ENCODE measurements around the gene BLCAP.

The BLCAP gene

DNA sequence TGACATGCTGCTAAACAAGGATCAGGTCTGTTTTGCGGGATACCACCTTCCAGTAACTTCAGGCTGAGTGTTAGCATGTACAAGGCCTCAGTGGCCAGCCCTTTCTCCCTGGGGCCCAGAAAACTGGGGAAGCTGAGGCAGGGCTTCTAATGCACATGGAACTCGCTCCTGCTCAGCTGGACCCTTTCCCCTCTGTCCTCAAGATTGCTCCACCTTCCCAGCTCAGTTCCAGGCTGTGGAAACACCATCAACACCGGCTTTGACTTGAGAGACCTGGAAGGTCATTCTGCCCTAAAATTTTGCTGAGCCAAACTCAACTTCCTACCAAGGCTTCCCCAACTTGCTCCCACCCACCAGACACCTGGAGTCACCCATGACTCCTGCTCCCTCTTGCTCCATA, 4.2 kb upstream of the BLCAP start:
- in situ Hi-C loops (cut with MboI; ENCODE audit: low sequenced_read_pairs): loop anchor here (5.0 kb wide), 1 partner anchor 260 kb away; no protein-coding TSS in a partner anchor
- H3K4me1 ChIP-seq: peaks cover 4% of the 10 kb centered on the region; the same call in 1 of the 2 replicates
- H3K9me3 ChIP-seq: peaks cover 3% of the 10 kb centered on the region; the same call in 1 of the 2 replicates
- no peak overlapping the region for H3K4me3 ChIP-seq
- H3K36me3 ChIP-seq (replicated peaks): no peaks in the 10 kb centered on the region; the same call in 1 of the 2 replicates
- DNase-seq (ENCODE audit: low spot score in 2 of 2): no peak
- H3K27me3 ChIP-seq (ENCODE audit: low read depth): no peaks in the 10 kb centered on the region

DNA sequence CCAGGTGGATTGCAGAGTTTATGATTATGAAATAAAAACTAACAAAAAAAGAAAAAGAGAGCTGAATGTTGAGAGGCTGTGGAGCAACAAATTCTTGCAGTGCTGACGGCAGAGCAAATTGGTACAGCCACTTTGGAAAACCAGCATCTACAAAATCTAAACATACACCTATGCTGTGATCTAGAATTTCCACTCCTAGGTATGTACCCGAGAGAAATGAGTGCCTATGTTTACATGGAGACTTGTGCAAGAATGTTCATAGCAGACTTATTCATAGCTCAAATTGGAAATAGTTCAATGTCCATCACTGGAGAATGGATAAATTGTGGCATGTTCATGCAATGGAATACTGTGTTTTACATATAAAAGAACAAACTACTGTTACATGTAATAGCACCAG, 3.0 kb upstream of the BLCAP start:
- in situ Hi-C loops (cut with MboI; ENCODE audit: low sequenced_read_pairs): loop anchor here (5.0 kb wide), 1 partner anchor 258 kb away; no protein-coding TSS in a partner anchor
- no peak for DNase-seq (ENCODE audit: low spot score in 2 of 2)
- no peaks in the 10 kb centered on the region; the same call in 1 of the 2 replicates for H3K36me3 ChIP-seq (replicated peaks)
- no peak overlapping the region for H3K4me3 ChIP-seq
- H3K9me3 ChIP-seq: peaks cover 3% of the 10 kb centered on the region; the same call in 1 of the 2 replicates
- H3K27me3 ChIP-seq (ENCODE audit: low read depth): no peaks in the 10 kb centered on the region
- H3K4me1 ChIP-seq: peaks cover 11% of the 10 kb centered on the region

DNA sequence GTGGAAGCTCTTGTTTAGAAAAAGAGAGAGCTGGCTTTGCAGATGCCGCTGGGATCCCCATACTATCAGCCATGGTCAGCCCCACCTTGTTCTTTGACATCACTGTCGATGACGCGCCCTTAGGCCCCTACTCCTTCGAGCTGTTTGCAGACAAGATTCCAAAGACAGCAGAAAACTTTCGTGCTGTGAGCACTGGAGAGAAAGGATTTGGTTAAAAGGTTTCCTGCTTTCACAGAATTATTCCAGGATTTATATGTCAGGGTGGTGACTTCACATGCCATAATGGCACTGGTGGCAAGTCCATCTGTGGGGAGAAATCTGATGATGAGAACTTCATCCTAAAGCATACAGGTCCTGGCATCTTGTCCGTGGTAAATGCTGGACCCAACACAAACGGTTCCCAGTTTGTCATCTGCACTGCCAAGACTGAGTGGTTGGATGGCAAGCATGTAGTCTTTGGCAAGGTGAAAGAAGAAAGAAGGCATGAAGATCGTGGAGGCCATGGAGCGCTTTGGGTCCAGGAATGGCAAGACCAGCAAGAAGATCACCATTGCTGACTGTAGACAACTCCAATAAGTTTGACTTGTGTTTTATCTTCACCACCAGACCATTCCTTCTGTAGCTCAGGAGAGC, 2.4 kb upstream of the BLCAP start:
- Histone ChIP-seq H3K9me3 (peaks cover 3% of the 10 kb centered on the region; the same call in 1 of the 2 replicates), H3K36me3 (replicated peaks) (no peaks in the 10 kb centered on the region; the same call in 1 of the 2 replicates), H3K4me3 (no peak overlapping the region), H3K27me3 (ENCODE audit: low read depth) (no peaks in the 10 kb centered on the region), H3K4me1 (peaks cover 12% of the 10 kb centered on the region)
- in situ Hi-C loops (cut with MboI; ENCODE audit: low sequenced_read_pairs): loop anchor here (5.0 kb wide), 3 partner anchors 123 to 333 kb away; no protein-coding TSS in a partner anchor
- peak in 1 of 2 experiments; percentile 4 for DNase-seq (ENCODE audit: low spot score in 2 of 2)

DNA sequence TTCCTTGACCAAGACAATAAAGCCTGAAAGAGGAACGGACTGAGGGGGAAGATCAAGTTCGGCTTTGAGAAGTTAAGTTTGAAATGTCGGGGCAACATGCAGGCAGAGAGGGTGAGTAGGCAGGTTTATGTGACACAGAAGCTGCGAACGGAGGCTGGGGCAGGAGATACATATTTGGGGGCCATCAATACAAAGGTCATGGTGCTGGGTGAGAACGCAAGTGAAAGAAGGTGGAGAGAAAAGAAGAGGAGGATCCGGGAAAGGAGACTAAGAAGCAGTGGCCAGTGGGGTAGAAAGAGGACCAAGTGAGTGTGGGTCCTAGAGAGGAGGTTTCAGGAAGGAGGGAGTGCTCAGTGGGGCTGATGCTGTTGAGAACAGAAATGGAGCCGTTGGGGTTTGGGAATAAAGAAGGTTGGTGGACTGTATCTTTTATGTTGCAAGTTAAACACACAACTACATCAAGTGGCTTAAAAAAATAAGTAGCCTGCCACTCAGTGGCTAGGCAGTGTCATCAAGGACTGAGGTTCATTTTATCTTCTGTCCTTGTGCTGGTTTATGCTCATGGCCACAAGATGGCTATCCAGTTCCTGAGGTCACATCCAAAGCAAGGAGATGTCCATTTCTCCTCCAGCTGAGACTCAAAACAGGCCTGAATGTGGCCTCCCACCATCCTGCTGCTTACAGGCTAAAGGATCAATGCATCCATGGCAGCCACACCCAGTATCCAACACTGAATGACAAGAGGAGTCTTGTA, 1.7 kb upstream of the BLCAP start:
- in situ Hi-C loops (cut with MboI; ENCODE audit: low sequenced_read_pairs): loop anchor here (5.0 kb wide), 2 partner anchors 122 to 332 kb away; no protein-coding TSS in a partner anchor

DNA sequence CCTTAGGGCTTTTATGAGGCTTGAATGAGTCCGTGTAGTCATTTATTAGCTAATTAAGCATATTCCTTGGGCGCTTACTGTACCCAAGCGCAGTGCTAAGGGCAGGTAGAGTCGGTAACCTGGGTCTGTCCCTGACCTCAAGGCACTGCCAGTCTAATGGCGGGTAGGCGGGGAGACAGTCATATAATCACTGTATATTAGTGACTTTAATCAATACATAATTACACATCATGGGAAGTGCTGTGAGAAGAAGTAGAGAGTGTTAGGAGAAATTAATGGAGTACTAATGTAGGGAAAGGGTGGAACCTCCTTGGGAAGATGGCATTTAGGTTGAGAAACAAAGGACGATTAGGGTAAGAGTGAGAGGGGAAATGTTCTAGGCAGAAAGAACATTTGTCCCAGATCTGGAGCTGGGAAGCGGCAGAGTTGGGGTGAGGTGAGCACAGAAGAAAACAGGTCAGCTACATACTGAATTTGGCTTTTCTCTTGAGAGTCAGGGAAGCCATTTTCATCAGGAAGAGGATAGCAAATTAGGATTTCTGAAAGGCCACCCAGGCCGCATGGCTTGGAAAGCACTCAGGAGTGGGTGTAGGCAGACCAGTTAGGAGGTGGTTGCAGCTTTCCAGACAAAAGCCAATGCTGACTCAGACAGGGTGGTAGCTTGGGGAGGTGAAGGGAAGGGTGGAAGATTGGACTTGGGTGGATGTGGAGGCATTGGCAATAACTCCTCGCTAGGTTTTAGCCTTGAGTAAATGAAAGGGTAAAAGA, 954 bp upstream of the BLCAP start:
- Histone ChIP-seq H3K4me3 (peak overlapping the region; percentile 98), H3K36me3 (replicated peaks) (no peaks in the 10 kb centered on the region; the same call in 1 of the 2 replicates), H3K9me3 (peaks cover 3% of the 10 kb centered on the region; the same call in 1 of the 2 replicates), H3K4me1 (peaks cover 12% of the 10 kb centered on the region), H3K27me3 (ENCODE audit: low read depth) (no peaks in the 10 kb centered on the region)
- peak in 1 of 2 experiments; percentile 6 for DNase-seq (ENCODE audit: low spot score in 2 of 2)
- in situ Hi-C loops (cut with MboI; ENCODE audit: low sequenced_read_pairs): loop anchor here (5.0 kb wide), 2 partner anchors 121 to 331 kb away; no protein-coding TSS in a partner anchor

More for the DNA sequence above, 1.7 kb upstream of the BLCAP start:
- peak in 1 of 2 experiments; percentile 3 for DNase-seq (ENCODE audit: low spot score in 2 of 2)
- H3K4me1 ChIP-seq: peaks cover 12% of the 10 kb centered on the region
- no peaks in the 10 kb centered on the region for H3K27me3 ChIP-seq (ENCODE audit: low read depth)
- no peak overlapping the region; the same call in 1 of the 2 replicates for H3K4me3 ChIP-seq
- H3K9me3 ChIP-seq: peaks cover 3% of the 10 kb centered on the region; the same call in 1 of the 2 replicates
- no peaks in the 10 kb centered on the region; the same call in 1 of the 2 replicates for H3K36me3 ChIP-seq (replicated peaks)

DNA sequence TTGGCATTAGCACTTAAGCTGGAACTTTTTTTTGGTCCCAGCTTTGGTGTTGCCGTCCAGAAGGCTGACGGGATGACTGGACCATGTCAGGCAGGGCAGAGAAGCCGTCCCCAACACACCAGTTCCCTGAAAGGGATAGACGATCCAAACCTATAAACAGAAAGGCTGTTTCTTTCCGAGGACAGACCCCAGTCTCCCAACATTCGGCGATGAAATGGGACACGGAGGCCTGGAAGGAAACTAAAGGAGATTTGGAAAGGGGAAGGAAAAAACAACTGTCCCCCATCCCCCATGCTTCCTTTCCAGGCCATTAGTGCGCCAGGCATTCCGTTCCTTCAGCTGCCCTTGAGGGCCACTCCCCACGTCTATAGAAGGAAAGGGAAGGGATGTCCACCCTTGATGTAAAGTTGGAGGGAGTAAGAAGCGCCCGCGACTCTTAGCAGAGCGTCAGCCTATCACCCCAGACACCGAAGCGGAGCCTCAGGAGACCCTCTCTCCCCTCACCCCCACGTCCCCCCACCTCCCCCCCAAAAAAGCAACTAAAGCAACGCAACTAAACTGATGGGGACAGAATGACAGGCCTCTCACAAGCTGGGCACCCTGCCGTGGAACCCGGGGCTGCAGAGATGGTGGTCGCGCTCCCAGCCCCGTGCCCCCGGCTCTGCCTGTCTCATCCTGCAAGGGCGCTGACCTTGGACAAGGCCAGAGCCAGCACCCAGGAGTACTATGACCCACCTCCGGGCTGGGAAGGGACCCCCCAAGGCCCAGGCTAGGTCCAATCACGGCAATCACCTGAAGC, 638 bp downstream of the BLCAP start:
- H3K27me3 ChIP-seq (ENCODE audit: low read depth): no peaks in the 10 kb centered on the region
- H3K4me1 ChIP-seq: peaks cover 12% of the 10 kb centered on the region
- in situ Hi-C loops (cut with MboI; ENCODE audit: low sequenced_read_pairs): loop anchor here (5.0 kb wide), 2 partner anchors 120 to 330 kb away; no protein-coding TSS in a partner anchor
- DNase-seq (ENCODE audit: low spot score in 2 of 2): peak in 1 of 2 experiments; percentile 37
- H3K36me3 ChIP-seq (replicated peaks): no peaks in the 10 kb centered on the region; the same call in 1 of the 2 replicates
- peak overlapping the region; percentile 98 for H3K4me3 ChIP-seq
- peaks cover 3% of the 10 kb centered on the region; the same call in 1 of the 2 replicates for H3K9me3 ChIP-seq

DNA sequence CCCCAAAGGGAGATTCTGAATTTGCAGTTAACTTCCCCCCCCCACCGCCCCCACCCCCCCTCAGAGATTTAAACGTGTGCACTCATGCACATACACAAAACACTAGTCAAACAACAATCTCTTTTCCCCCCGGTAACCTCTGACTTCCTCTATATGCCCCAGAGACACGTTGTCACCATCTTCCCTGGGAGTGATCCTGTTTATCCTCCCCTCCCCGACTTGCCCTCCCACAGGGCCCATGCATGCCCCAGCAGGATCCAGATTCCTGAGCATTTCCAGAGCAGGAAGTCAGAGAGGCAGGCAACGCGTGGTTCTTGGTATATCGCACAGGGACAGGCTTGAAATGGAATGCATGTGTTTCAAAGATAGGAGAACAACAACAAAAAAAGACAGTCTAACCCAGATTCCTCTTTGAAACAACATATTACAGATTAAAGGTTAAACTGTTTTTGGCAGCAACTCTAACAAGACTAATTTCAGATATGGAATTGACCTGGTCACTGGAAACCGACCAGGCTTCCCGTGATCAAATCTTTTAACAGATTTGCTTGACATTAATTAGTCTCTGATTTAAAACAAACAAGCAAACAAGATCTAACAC, 1.3 kb downstream of the BLCAP start:
- peak; percentile 25 to 58 for DNase-seq (ENCODE audit: low spot score in 2 of 2)
- in situ Hi-C loops (cut with MboI; ENCODE audit: low sequenced_read_pairs): loop anchor here (5.0 kb wide), 2 partner anchors 119 to 329 kb away; no protein-coding TSS in a partner anchor

DNA sequence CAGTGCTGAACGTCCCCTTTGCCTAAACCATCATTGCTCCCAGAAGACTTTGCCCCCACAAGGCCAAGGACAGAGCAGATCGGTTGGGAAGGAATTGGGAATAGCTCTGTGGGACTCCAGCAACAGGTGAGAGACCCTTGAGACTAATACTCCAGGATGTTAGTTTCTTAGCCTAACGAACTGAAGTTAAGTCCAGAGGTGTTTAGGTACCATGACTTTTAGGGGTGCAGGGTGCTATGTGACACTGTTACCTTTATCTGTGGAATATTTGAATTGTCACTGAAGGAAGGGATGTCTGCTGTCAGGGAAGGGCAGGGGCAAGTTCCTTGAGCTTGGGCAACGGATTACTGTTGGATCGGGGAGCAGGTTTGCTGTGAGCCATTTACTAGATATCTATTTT, 1.9 kb downstream of the BLCAP start:
- DNase-seq (ENCODE audit: low spot score in 2 of 2): no peak

More for the DNA sequence above, 1.3 kb downstream of the BLCAP start:
- H3K4me3 ChIP-seq: peak overlapping the region; percentile 98
- H3K9me3 ChIP-seq: peaks cover 3% of the 10 kb centered on the region; the same call in 1 of the 2 replicates
- peaks cover 12% of the 10 kb centered on the region for H3K4me1 ChIP-seq
- no peaks in the 10 kb centered on the region for H3K27me3 ChIP-seq (ENCODE audit: low read depth)
- H3K36me3 ChIP-seq (replicated peaks): no peaks in the 10 kb centered on the region; the same call in 1 of the 2 replicates

DNA sequence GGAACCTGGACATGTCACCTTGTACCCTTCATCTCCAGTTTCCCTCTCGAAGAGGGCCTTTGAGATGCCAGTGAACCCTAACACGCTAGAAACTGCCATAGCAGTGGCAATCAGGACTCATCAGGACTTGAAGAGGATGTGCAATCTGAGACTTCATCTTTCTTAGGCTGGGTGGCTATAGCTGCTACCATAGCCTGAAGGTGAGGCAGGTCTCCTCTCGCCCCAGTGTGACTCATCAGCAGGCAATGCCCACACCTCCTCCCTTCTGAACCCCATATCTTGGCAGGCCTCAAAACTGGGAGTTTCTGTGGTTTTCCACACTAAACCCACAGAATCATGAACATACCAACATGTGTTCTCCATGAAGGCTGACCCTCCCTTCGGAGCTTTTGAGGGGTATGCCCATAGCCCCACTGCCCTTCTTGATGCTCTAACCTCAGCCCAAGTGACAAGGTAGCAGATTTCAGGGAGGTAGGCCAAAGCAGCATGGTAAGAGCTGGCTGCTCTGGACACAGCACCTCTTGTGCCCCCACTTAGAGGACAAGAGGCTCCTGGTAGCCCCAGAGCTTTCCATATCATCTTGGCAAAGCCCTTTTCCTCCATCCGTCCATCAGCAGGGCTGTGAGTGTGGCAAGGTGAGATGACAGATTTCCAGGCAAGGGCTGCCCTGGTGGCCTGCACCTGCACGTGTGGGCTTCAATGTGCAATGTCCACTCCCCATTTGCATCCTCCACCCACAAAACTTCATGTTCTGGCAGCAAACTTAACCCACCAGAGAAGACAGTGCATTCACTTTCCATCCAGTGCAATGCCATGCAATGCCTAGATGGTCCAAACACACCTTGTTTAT, 2.6 kb downstream of the BLCAP start:
- Histone ChIP-seq H3K27me3 (ENCODE audit: low read depth) (no peaks in the 10 kb centered on the region), H3K36me3 (replicated peaks) (peaks cover 2% of the 10 kb centered on the region; the same call in 1 of the 2 replicates), H3K4me1 (peaks cover 12% of the 10 kb centered on the region), H3K4me3 (no peak overlapping the region), H3K9me3 (peaks cover 3% of the 10 kb centered on the region; the same call in 1 of the 2 replicates)
- in situ Hi-C loops (cut with MboI; ENCODE audit: low sequenced_read_pairs): loop anchor here (5.0 kb wide), 2 partner anchors 118 to 328 kb away; no protein-coding TSS in a partner anchor
- no peak for DNase-seq (ENCODE audit: low spot score in 2 of 2)

More for the DNA sequence above, 1.9 kb downstream of the BLCAP start:
- peaks cover 2% of the 10 kb centered on the region; the same call in 1 of the 2 replicates for H3K36me3 ChIP-seq (replicated peaks)
- H3K27me3 ChIP-seq (ENCODE audit: low read depth): no peaks in the 10 kb centered on the region
- H3K4me3 ChIP-seq: no peak overlapping the region
- H3K4me1 ChIP-seq: peaks cover 12% of the 10 kb centered on the region
- in situ Hi-C loops (cut with MboI; ENCODE audit: low sequenced_read_pairs): loop anchor here (5.0 kb wide), 2 partner anchors 119 to 329 kb away; no protein-coding TSS in a partner anchor
- peaks cover 3% of the 10 kb centered on the region; the same call in 1 of the 2 replicates for H3K9me3 ChIP-seq

DNA sequence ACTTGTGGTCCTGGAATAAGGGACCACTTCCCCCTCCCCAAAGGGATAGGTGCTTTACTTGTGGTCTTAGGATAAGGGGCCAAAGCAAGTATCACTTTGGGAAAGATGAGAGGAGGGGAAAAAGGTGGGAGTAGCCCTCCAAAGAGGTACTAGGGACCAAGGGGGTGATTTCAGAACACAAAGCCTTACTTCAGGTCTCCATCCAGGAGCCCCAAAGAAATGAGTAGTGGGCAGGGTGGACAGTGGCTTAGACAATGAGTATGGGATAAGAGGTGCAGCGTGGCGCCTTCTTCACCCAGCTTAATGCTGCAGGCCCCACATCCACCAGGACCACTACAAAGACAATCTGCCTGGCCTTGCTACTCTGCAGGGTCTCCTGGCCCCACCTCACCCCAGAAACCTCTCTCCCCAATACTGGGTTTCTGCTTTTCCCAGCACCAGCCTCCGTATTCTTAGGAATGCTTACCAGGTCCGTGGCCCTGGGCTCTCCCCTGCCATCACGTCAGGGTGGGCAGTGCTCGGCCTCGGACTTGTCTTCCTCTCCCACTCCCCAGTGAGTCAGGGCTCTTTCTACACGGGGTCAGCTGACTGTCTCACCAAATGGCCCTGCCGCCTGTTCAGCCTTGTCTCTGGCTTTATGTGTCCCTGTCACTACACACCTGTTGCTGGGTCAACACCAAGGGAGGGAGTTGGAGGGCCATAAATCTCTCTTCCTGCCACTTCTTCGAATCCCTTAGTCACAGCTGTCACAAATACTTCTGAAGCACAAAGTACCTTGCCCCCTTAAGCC, 3.6 kb downstream of the BLCAP start:
- in situ Hi-C loops (cut with MboI; ENCODE audit: low sequenced_read_pairs): no loop called here
- H3K27me3 ChIP-seq (ENCODE audit: low read depth): no peaks in the 10 kb centered on the region
- H3K36me3 ChIP-seq (replicated peaks): peaks cover 2% of the 10 kb centered on the region; the same call in 1 of the 2 replicates
- DNase-seq (ENCODE audit: low spot score in 2 of 2): no peak
- H3K4me3 ChIP-seq: no peak overlapping the region
- H3K9me3 ChIP-seq: peaks cover 3% of the 10 kb centered on the region; the same call in 1 of the 2 replicates
- peaks cover 12% of the 10 kb centered on the region for H3K4me1 ChIP-seq

DNA sequence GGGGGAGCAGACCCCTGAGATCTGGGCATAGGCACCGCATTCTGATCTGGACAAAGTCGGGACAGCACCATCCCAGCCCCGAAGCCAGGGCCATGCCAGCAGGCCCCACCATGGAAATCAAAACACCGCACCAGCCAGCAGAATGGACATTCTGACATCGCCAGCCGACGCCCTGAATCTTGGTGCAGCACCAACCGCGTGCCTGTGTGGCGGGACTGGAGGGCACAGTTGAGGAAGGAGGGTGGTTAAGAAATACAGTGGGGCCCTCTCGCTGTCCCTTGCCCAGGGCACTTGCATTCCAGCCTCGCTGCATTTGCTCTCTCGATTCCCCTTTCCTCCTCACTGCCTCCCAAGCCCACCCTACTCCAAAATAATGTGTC, 4.7 kb downstream of the BLCAP start:
- no peak overlapping the region for H3K4me3 ChIP-seq
- H3K27me3 ChIP-seq (ENCODE audit: low read depth): no peaks in the 10 kb centered on the region
- DNase-seq (ENCODE audit: low spot score in 2 of 2): no peak
- in situ Hi-C loops (cut with MboI; ENCODE audit: low sequenced_read_pairs): no loop called here
- no peaks in the 10 kb centered on the region for H3K9me3 ChIP-seq
- peaks cover 7% of the 10 kb centered on the region for H3K4me1 ChIP-seq
- peaks cover 2% of the 10 kb centered on the region for H3K36me3 ChIP-seq (replicated peaks)

All from HAP-1 (cell line).